COLO668 (cell line): ENCODE data around the gene NKX6-2.
"Not testable (repeated sequence)": the region's sequence is repeated elsewhere in the genome, so short reads cannot be mapped to it uniquely, and the experiment has no call there.

Experiments used
- DNase-seq: peaks from one replicate; lab custom pipeline; 2025; ENCODE audit not compliant: unreplicated experiment; lab: John Stamatoyannopoulos, UW

Gene NKX6-2

DNA sequence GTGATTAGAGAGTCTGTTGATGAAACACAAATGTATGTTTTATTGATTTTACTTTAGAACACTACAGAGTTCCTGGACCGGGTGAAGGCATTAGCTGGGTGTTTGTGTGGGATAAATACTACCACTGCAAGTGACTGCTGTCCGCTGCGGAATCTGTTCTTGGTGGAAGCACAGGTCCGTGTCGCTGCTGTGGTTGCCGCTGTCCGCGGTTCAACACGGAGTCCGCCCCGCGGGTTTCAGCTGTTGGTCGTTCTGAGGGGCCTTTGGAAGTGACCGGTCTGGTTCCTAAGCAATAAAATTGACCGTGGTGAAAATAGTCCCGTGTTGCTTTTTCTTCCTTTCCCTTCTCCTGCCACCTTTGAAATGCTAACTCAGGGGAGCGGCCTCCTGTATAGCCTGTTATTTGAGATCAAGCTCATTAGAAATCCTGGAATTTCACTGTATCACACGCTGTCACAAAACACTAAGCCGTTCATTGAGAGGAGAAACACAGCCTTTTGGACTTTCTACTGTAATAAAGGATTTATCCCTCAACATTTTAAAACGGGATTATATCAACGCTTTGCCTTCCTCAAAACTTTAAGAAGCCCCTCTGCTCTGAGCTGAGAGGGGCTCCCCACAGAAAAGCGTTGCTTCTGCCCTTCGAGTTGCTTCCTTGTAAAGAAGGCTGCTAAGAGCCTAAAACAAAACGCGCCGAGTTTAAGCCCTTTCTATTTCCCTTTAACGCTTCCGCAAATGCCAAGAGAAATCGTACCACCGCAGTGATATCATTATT is 2.6 kb downstream of the NKX6-2 start:
- DNase-seq: no peak

GRCh38 chr10:132781556-132781955 is 4.4 kb downstream of the NKX6-2 start:
- no peak for DNase-seq

GRCh38 chr10:132780356-132780755 is 5.6 kb downstream of the NKX6-2 start:
- no peak for DNase-seq

GRCh38 chr10:132779549-132780294 is 6.2 kb downstream of the NKX6-2 start:
- DNase-seq: no peak

DNA sequence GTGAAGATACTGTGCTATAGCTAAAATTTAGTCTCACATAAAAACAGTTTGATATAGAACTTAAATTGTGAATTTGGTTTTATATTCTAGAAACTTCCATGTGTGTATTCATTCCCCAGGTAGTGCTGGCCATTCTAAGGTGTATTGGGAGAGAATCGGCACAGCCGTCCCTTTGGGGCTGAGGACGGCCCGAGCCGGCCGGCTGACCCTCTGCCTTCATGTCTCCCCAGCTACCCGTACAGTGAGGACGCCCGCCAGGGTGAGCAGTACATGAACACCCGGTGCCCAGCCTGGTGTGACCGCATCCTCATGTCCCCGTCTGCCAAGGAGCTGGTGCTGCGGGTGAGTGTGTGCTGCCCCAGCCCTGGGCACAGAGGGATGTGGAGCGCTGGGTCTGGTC is 8.5 kb downstream of the NKX6-2 start:
- DNase-seq: no peak

DNA sequence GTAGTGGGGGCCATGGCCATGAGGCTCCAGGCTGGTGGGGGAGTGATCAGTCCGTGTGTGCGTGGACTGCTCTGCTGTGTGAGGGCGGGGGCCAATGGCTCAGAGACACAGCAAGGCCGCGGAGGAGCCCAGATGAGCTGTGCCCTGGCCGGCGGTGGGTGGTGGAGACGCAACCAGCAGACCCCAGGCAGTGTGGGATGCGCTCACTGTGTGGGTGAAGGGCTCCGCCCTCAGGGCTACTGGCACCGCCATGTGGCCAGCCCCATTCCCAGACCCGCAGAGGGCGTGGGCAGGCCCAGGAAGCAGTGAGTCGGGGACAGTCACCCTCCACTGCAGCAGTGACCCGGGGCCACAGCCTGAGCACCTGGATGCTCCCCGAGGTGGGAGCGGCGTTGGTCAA is 9.1 kb downstream of the NKX6-2 start:
- no peak for DNase-seq

- no peak for DNase-seq
Measured at GRCh38 chr10:132776186-132776585, 9.8 kb downstream of the NKX6-2 start.

DNA sequence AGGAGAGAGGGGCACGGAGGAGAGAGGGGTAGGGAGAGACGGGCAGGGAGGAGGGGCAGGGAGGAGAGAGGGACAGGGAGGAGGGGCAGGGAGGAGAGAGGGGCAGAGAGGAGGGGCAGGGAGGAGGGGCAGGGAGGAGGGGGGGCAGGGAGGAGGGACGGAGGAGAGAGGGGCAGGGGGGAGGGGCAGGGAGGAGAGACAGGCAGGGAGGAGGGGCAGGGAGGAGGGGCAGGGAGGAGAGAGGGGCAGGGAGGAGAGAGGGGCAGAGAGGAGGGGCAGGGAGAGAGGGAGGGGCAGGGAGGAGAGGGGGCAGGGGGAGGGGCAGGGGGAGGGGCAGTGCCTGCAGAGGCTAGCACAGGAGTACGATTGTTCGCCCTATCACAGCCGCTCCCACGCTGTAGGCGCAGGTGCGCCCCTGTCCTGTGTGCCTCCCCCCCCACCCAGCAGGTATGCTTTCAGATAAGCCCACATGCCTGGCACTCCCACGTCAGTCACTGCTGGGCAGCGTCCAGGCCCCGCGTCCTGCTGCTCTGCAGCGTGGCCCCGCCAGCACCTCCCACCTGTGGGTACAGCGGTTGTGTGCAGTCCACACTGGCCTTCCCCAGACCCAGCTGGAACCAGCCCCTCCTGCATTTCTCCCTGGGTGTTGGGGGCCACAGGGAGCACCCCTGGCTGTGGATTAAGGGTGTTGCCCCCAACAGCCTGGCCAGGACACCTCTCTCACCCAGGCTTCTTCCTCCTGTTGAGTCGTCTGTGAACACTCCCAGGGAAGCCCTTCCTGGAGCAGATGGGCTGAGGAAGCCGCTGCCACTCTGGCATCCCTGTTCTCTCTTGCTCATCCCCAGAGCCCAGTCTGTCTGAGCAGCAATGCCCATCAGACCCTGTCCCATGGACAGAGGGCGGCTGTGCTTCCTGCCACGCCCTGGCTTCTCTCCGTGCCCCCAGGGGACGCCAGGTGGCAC is 10.8 kb downstream of the NKX6-2 start:
- peak; percentile 37 for DNase-seq

- DNase-seq: no peak
Measured at GRCh38 chr10:132774181-132774901, 11.6 kb downstream of the NKX6-2 start.

DNA sequence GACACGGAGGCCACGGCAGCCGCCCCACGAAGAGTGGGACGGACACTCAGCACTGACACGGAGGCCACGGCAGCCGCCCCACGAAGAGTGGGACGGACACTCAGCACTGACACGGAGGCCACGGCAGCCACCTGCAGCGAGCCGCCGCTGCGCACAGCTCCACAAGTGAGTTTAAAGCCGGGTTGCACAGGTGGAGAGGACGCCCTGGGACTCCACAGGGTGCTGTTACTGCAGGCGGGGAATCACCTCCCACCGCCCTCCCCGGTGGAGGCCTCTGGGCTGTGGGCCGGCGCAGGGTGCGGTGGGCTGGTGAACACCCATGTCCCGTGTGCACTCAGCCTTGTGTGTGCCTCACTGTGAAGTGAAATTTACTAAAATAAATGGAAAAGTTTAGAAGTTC is 13.1 kb downstream of the NKX6-2 start:
- DNase-seq: not testable (repeated sequence)

DNA sequence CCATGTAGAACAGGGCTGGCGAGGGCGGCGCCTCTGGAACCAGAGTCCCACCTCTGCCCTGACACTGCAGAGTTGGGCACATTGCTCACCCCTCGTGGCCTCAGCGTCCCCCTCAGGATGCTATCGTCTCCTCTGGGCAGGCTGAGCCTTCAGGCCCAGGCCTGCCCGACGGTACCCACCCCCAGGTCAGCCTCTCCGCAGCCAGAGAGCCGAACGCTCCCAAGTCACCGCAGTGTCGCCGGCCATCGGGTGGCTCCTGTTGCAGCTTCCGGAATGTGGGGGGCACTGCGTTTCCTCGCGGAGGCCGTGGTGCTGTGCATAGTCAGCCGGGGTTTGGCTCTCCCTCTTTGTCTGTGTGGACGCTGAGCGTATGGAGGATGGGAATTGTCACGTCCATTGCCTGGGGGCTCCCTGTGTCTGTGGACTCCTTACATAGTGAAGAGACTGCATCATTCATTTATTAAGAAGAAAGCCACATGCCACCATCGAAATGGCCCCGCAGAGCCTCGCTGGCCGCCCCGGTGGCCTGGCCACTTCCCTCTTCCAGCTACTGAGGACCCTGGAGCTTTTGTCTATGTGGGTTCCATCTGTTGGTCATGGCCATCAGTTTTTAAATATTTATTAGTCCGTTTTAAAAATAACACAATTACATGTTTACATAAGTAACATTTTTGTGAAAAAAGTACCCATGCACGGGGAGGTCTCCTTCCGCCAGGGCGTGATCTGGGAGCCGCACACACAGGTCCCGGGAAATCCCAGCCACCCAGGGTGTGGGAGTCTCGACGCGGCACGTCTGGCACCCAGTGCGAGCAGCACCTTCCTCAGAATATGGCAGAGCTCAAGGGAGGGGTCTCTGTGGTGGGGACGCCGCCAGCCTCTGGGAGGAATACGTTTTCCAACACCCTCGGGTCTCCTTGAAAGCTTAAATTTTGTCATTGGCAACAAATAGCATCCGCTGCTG is 15.6 kb downstream of the NKX6-2 start:
- DNase-seq: no peak

GRCh38 chr10:132768346-132769248 is 17.4 kb downstream of the NKX6-2 start:
- DNase-seq: no peak

GRCh38 chr10:132766291-132766690 is 19.7 kb downstream of the NKX6-2 start:
- no peak for DNase-seq

DNA sequence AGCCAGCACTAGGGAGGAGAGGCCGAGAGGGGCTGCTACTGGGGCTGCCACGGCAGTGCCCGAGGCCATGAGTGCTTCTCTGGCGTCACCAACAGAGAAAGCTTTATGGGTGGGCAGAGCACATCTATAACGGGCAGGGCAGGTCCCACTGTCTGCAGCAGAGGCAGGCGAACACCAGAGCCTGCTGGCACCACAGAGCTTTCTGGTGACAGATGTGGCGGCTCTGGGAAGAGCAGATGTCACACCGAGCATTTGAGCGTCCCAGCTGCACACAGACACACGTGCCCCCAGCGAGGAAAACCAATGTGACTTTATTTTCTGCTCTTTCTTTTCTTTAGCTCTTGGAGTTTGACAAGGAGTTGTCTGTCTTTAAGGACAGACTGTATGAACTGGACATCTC is 20.5 kb downstream of the NKX6-2 start:
- DNase-seq: no peak

DNA sequence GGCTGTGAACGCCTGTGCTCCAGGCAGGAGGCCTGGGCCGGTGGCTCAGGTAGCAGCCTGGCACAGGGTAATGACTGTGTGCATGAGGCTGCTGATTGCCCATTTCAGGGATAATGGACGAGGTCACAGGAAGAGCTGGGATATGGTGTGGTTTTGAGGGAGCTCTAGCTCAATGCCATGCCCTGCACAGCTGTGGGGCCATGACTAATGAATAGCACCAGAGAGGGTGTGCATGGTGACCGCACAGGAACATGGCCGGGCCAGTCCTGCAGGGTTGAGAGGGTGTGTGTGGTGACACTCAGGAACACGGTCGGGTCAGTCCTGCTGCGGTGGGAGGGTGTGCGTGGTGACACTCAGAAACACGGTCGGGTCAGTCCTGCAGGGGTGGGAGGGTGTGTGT is 21.8 kb downstream of the NKX6-2 start:
- no peak for DNase-seq

- DNase-seq: no peak
Measured at GRCh38 chr10:132763545-132763944, 22.4 kb downstream of the NKX6-2 start.

GRCh38 chr10:132762267-132762666 is 23.7 kb downstream of the NKX6-2 start:
- DNase-seq: no peak

- no peak for DNase-seq
Measured at GRCh38 chr10:132761395-132762060, 24.4 kb downstream of the NKX6-2 start.
